HG03342 (cell line): ENCODE results near the gene RPS15.

Experiments
- ATAC-seq: cut with Tn5 transposase; IDR thresholded peaks from one replicate; pipeline ENCODE4 v1.9.1; 2021; ENCODE audit warnings: mild to moderate bottlenecking, moderate library complexity; ENCODE audit not compliant: unreplicated experiment

The RPS15 gene

DNA sequence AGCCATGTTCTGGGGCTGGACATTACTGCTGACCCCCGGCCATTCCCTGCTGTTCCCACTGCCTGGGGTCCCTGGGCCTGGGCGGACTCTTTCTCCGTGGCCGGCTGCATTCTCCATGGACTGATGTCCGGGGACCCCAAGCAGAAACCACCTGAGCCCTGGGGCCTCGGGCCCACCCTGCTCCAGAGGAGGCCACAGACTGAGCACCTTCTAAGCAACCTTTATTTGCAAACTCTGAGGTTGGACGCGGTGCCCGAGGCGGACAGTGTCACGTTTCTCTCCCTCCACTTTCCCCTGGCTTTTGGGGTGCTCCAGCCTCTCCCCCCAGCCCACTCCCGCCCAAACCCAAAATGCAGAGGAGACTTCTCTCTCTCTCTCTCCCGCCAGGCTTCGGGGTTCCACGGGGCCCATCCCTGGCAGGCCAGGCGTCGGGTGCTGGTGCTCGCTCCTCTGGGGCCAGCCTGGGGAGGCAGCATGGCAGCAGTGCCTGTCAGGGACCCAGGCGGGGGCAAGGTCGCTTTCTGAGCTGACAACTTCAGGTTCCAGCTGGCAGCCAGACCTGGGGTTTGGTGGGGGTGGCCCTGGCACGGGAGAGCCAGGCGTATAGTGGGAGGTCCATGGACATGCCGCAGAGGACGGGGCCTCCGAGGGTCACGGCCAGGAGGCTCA lies 43.2 kb downstream of the RPS15 start:
- no peak for ATAC-seq

DNA sequence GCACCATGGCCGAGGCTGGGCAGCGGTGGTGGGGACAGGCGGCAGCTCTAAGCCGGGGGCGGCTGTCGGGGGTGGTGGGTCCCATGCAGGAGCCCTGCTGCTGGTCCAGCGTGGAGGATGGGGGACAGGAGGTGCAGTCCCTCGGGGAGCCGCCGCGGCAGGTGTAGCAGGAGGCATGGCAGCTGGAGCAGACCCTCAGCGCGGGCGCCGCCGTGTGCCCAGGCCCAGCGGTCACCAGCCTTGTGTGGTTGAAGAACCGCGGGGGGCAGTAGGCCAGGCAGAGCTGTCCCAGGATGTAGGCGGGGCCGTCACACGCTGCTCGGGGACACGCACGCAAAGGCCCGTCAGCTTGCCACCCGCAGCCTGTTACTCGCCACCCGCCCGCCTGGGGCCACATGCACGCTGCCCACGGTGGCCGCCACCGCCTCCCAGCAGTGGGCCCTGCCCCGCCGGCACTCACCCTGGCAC lies 43.7 kb downstream of the RPS15 start:
- ATAC-seq: no peak

DNA sequence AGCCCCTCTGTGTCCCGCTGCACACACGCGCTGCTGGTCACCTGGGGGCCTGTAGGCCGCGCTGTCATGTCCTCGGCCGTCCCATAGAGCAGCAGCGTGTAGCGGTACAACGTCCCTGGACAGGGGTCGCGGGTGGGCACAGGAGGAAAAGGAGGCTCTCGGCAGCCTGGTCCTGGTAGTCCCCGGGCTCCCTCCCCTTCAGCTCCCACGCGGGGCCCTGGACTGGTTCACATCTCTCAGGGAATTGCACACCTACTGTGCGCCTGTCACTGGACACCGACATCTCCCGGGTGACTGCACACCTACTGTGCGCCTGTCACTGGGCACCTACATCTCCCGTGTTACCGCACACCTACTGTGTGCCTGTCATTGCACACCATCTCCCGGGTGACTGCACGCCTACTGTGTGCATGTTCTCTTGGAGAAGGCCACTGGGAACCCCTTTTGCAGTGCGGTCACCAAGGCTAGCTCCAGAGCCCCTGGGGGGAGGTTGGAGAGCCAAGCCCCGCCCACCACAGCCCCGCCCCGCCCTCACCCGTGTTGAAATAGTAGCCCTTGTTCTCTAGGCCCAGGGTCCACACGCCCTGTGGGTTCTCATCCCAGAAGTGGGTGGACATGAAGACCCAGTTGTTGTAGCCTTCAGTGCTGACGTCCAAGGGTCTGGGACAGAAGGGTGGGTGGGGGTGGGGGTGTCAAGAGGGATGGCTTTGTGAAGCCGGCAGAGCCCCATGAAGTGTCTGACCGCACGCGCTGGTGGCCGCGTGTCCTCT lies 44.4 kb downstream of the RPS15 start:
- no peak for ATAC-seq

DNA sequence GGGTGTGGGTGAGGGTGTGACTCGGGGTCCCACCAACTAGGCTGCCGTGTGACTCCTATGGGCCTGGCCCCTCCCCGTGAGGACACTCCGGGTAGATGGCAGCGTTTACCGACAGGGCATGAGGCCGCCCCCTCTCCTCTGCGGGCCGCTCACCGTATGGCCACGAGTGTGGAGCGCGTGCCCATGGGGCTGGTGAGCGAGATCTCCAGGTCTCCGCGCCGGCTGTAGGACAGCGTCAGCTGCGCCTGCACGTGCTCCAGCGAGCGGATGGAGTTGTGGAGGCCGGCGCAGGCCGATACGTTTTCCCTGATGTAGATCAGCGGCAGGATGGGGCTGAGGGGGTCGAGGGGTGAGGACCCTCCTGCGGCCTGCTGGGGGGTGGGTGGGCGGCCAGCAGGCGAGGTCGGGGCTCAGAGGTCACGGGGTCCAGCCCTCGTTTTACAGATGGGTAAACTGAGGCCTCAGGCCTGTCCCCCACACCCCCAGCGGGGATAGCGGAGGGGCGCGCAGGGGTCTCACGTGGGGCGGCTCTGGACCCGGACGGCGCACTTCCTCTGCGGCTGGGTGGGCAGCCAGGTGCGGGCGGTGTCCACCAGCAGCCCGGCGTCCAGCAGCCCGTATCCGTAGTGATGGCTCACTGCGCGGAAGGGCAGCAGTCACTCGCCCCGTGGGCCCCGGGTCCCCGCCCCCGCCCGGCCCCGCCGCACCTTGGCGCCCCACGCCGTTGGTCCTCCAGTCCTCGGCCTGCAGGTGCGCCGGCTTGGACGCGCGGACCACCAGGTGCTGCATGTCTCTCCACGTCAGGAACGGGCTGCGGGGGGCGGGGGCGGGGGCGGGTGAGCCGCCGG lies 45.2 kb downstream of the RPS15 start:
- no peak for ATAC-seq

DNA sequence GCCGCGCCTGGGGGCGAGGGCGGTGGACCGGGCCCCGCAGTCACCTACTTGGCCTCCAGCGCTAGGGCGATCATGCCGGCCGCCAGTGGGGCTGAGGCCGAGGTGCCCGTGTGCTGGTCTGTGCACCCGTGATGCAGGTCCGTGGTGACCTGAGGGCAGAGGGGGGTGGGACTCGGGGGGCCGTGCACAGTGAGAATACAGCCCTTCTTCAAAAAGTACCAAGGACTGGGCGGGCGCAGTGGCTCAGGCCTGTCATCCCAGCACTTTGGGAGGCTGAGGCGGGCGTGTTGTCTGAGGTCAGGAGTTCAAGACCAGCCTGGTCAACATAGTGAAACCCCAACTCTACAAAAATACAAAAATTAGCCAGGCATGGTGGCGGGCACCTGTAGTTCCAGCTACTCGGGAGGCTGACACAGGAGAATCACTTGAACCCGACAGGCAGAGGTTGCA lies 45.8 kb downstream of the RPS15 start:
- ATAC-seq: no peak

DNA sequence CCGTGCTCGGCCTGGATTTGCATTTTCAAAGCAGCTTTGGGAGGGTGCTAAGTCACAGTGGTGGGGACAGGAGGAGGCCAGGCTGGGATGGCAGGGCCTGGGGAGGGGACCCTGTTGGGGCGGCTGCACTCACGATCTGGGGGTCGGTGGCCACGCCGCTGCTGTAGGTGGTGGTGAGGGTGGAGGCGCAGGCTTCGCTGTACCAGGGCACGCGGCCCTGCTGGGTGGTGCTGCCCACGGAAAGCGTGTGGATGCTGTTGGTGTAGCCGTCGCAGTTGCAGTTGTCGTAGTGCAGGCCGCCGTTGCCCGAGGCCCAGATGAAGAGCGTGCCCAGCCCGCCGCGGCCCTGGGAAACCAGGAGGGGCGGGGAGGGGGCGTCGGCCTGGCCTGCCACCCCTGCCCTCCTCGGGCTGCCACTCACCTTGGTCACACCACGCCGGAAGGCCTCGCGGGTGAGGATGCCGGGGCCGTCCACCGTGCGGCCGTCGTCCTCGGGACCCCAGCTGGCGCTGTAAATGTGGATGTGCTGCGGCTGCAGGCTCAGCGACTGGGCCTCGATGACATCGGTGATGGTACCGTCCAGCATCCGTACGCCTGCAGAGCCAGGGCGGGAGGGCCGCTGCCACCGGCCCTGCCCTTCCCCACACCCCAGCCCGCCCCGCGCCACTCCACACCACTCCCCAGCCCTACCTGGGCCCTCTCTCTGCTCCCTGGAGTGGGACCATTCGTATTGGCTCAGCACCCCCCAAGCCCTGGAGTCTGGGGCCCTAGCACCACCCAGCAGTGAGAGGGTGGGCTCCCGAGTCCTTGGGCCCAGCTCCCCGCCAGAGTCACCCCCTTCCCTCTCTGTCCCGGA lies 48.8 kb downstream of the RPS15 start:
- ATAC-seq: no peak

DNA sequence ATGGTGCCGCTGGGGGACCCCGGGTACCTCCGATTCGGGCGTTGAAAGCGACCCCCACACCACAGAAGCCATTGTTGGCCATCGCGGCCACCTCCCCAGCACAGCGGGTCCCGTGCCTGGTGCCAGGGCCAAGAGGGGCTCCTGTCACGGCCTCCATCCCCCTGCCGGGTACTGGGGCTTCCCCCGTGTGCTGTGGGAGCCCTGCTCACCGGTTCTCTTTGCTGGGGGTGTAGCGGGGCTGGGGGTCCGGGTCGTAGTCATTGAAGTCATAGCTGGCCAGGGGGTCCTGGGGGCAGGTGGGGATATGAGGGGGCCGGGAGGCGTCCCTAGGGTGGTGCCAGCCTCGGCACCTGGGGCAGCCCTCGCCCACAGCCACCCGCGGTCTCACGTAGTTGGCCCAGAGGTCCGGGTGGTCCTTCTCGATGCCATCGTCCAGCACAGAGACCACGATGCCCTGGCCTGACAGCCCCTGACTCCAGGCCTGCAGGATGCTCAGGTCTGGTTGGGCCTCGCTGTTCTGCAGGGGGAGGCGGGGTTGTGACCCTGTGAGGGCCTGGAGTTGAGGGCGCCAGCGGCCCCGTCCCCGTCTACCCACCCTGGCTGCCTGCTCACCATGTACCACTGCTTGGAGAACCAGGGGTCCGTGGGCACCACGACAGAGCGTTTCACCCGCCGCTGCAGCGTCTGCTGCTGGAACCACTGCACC lies 49.5 kb downstream of the RPS15 start:
- no peak for ATAC-seq

DNA sequence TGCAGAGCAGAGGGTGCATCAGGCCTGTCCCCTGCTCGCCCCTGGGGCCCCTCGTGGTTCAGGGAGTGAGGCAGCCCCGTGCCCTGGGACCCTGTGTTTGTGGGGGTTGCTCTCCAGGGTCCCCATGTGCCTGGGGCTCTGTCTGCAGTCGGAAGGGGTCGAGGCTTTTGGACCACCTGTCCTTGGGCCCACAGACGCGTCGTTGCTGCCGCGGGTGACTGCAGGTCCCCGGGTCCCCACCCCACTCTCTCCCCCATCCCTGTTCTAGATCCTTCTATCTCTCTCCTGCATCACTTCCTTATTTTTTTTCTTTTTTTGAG lies 50.0 kb downstream of the RPS15 start:
- ATAC-seq: no peak

DNA sequence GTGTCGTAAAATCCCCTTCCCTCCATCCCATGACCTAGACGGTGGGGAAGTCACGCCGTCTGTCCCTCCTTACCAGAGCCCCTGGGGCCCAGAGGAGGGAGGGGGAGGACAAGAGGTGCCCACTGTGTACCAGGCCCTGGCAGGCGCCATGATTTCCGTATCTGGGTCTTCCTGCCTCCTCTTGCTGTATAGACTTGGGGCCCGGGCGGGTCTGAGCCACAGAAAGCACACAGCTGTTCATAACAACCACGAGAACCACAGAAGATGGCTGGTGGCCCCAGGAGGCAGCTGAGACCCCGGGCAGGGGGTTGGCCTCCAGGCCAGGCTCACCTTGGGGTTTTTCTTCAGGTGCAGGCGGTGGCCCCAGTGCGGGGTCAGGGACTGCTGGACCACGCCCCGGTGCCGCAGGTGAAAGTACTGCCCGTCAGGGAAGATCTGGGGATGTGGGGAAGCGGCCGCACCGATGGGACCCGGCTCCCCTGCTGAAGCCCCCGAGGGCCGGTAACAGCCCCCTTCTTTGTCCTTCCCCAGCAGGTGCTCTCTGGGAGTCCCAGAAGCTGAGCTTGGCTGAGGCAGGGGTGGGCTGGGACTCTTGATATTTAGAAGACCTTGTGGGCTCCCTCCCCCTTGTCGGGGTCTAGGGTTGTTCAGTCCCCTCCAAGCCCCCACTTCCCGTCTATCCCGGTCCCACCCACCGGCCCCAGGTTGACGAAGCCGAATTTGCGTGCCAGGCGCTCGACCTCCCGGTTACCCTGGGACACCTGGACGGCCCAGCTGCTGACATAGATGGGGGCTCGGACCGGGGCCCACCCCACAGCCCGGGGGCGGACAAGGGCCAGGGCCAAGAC lies 51.5 kb downstream of the RPS15 start:
- no peak for ATAC-seq
